Neural cell (in vitro differentiated cells): ENCODE measurements around the gene PANK4. TPM values are rescaled to one million over a fixed set of nuclear protein-coding genes. Genes with fewer than 3 reads are reported as not detected.

Experiments
- H2AFZ ChIP-seq: fragments of 200-600, 300-800 bp; sonication (generic), shearing (Covaris generic); 2 replicates; pipeline ENCODE4 v1.6.0; 2014; ENCODE audit warnings: low read depth, mild to moderate bottlenecking, antibody characterized with exemption, low read length, moderate library complexity
- H3F3A ChIP-seq: fragments of 200-600 bp; shearing (Covaris generic); 2 replicates; pipeline ENCODE4 v1.6.1; 2016; ENCODE audit warnings: mild to moderate bottlenecking, moderate library complexity, mixed read lengths, antibody characterized with exemption, low read length; ENCODE audit not compliant: insufficient read depth, poor library complexity, severe bottlenecking
- H3K27ac ChIP-seq: fragments of 200-600, 300-800 bp; sonication (generic), shearing (Covaris generic); 2 replicates; pipeline ENCODE4 v1.5.1; 2014; ENCODE audit warnings: mild to moderate bottlenecking, low read length, moderate library complexity
- H3K27me3 ChIP-seq: fragments of 300-800, 200-600 bp; sonication (generic), shearing (Covaris generic); 2 replicates; pipeline ENCODE4 v1.6.0; 2014; ENCODE audit warnings: mild to moderate bottlenecking, low read depth, low read length, moderate library complexity; ENCODE audit not compliant: insufficient read depth
- H3K36me3 ChIP-seq: fragments of 300-800, 200-600 bp; sonication (generic), shearing (Covaris generic); 2 replicates; pipeline ENCODE4 v1.5.1; 2014; ENCODE audit warnings: mild to moderate bottlenecking, antibody characterized with exemption, low read length, moderate library complexity; ENCODE audit not compliant: insufficient read depth
- H3K4me2 ChIP-seq: fragments of 300-800, 200-600 bp; sonication (generic), shearing (Covaris generic); 2 replicates; pipeline ENCODE4 v1.6.0; 2014; ENCODE audit warnings: mild to moderate bottlenecking, low read length
- H3K4me3 ChIP-seq: fragments of 300-800, 200-600 bp; sonication (generic), shearing (Covaris generic); 2 replicates; pipeline ENCODE4 v1.5.1; 2014; ENCODE audit warnings: mild to moderate bottlenecking, low read length, moderate library complexity
- H3K79me2 ChIP-seq: fragments of 200-600 bp; shearing (Covaris generic); replicated peaks from 2 replicates; pipeline ENCODE4 v1.6.0; 2014; ENCODE audit warnings: mild to moderate bottlenecking, low read length, moderate library complexity; ENCODE audit not compliant: insufficient read depth
- H3K9ac ChIP-seq: fragments of 300-800, 200-600 bp; sonication (generic), shearing (Covaris generic); 2 replicates; pipeline ENCODE4 v1.6.1; 2016; ENCODE audit warnings: mild to moderate bottlenecking, low read length, mixed read lengths
- H3K9me2 ChIP-seq: fragments of 200-600 bp; shearing (Covaris generic); 2 replicates; pipeline ENCODE4 v1.6.1; 2016; ENCODE audit warnings: mild to moderate bottlenecking, low read length, mixed read lengths; ENCODE audit not compliant: insufficient read depth
- H3K9me3 ChIP-seq: fragments of 200-600, 300-800 bp; sonication (generic), shearing (Covaris generic); 2 replicates; pipeline ENCODE4 v1.6.1; 2016; ENCODE audit warnings: mild to moderate bottlenecking, mixed run types, low read length, moderate library complexity, mixed read lengths
- H4K20me1 ChIP-seq: fragments of 200-600 bp; shearing (Covaris generic); 2 replicates; pipeline ENCODE4 v1.6.1; 2016; ENCODE audit warnings: mild to moderate bottlenecking, mixed run types; ENCODE audit not compliant: insufficient read depth
- CTCF ChIP-seq: fragments of 450-650 bp; IDR thresholded peaks from 2 replicates; pipeline ENCODE4 v1.5.1; 2014; ENCODE audit warnings: antibody characterized with exemption, mild to moderate bottlenecking, moderate library complexity; ENCODE audit not compliant: poor library complexity, severe bottlenecking
- EP300 ChIP-seq: fragments of 450-650 bp; conservative IDR thresholded peaks from 2 replicates; pipeline ENCODE4 v1.6.1; 2014; ENCODE audit warnings: antibody characterized with exemption, mild to moderate bottlenecking, moderate library complexity; ENCODE audit not compliant: poor library complexity, severe bottlenecking
- EZH2 ChIP-seq: fragments of 200-600, 300-800 bp; shearing (Covaris generic), sonication (generic); IDR thresholded peaks from 2 replicates; pipeline ENCODE4 v1.6.1; 2014; ENCODE audit warnings: antibody characterized with exemption, low read length, borderline replicate concordance, mild to moderate bottlenecking; ENCODE audit not compliant: insufficient read depth, poor library complexity, severe bottlenecking
- POLR2AphosphoS5 ChIP-seq: IDR thresholded peaks from 2 replicates; pipeline ENCODE4 v1.6.1; 2012
- RAD21 ChIP-seq: fragments of 450-650 bp; conservative IDR thresholded peaks from 2 replicates; pipeline ENCODE4 v1.6.1; 2014; ENCODE audit warnings: antibody characterized with exemption, mild to moderate bottlenecking, moderate library complexity
- REST ChIP-seq: IDR thresholded peaks from 2 replicates; pipeline ENCODE4 v1.6.1; 2012; ENCODE audit warnings: borderline replicate concordance
- SMC3 ChIP-seq: fragments of 450-650 bp; conservative IDR thresholded peaks from 2 replicates; pipeline ENCODE4 v1.6.1; 2014; ENCODE audit warnings: antibody characterized with exemption, mild to moderate bottlenecking, moderate library complexity; ENCODE audit not compliant: poor library complexity
- TAF1 ChIP-seq: IDR thresholded peaks from 2 replicates; pipeline ENCODE4 v1.6.1; 2012; ENCODE audit warnings: low read depth
- polyA plus RNA-seq: library from polyadenylated mRNA; depleted of rRNA; stranded (reverse); fragments of >200 nt; gene quantifications from 2 replicates; pipeline ENCODE4 v1.2.3, GENCODE V29; 2014

The PANK4 gene
- polyA plus RNA-seq, 1 donor from 2014 or later, result 37.9 TPM

- H3K79me2 ChIP-seq, result no peaks in the 10 kb centered on the region
- H3K27me3 ChIP-seq, result no peaks in the 10 kb centered on the region
- no peaks in the 10 kb centered on the region for H4K20me1 ChIP-seq
- no peaks in the 10 kb centered on the region for H3F3A ChIP-seq
- H3K9ac ChIP-seq, result no peak overlapping the region
- no peaks in the 10 kb centered on the region for H3K9me2 ChIP-seq
- H3K27ac ChIP-seq, result no peak overlapping the region
- no peaks in the 10 kb centered on the region for H3K9me3 ChIP-seq
- H3K36me3 ChIP-seq, result no peaks in the 10 kb centered on the region
- H3K4me2 ChIP-seq, result no peak overlapping the region
- TF ChIP-seq RAD21 (no peak), TAF1 (no peak), REST (no peak), SMC3 (no peak), CTCF (no peak)
- no peak overlapping the region for H3K4me3 ChIP-seq
- no peak overlapping the region for H2AFZ ChIP-seq
Measured at GRCh38 chr1:2508751-2509150, 17.6 kb downstream of the PANK4 start.

- TF ChIP-seq POLR2AphosphoS5, result no peak
- TF ChIP-seq CTCF, result no peak
- no peak for TF ChIP-seq REST
- no peak for TF ChIP-seq RAD21
- no peak for TF ChIP-seq TAF1
- TF ChIP-seq EZH2, result no peak
- no peak for TF ChIP-seq EP300
- Histone ChIP-seq H2AFZ (no peak overlapping the region), H3K9ac (no peak overlapping the region), H3K4me3 (no peak overlapping the region), H4K20me1 (no peaks in the 10 kb centered on the region), H3K79me2 (no peaks in the 10 kb centered on the region), H3F3A (no peaks in the 10 kb centered on the region), H3K9me2 (no peaks in the 10 kb centered on the region), H3K27me3 (no peaks in the 10 kb centered on the region), H3K4me2 (no peak overlapping the region), H3K36me3 (no peaks in the 10 kb centered on the region), H3K9me3 (no peaks in the 10 kb centered on the region), H3K27ac (no peak overlapping the region)
Measured at GRCh38 chr1:2508180-2508579, 18.2 kb downstream of the PANK4 start.
